CD1c-positive myeloid dendritic cell (primary cell): ENCODE measurements around the gene ERP27.

Source experiments
- DNase-seq: peaks from one replicate; pipeline ENCODE4 v3.0.0-alpha.2; 2016; ENCODE audit errors: extremely low spot score

ERP27 gene

DNA sequence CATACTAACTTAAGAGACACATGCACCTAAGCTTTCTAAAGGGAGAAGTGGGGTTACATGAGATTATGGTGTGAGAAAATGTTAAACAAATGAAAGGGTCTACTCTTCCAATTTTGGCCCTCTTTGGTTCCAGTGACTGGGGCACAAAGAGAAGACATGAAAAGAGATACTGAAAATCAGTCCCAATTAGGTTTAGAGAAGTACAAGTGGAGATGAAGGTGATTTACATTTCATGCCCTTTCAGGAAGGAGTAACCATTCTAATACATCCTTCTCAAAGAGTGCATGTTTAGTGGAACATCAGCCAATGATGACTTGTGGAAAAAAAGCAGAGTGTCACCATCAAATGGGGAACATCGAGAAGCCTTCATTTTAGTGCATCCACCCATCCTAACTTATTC is 67.1 kb downstream of the ERP27 start:
- DNase-seq, result no peak

GRCh38 chr12:14868916-14869506 is 69.3 kb downstream of the ERP27 start:
- DNase-seq, result no peak
